Duodenal mucosa (tissue), 2 donors: ENCODE data around the gene CHCHD6.

Experiments used
- H3K27ac ChIP-seq: one replicate; pipeline ENCODE4 v1.7.0; 2013; ENCODE audit warnings: low read depth, low read length
- H3K27me3 ChIP-seq, 2 donors: one replicate each; pipeline ENCODE4 v1.7.0; 2013; ENCODE audit warnings: low read length in 2 of 2, control low read depth in 1 of 2; ENCODE audit not compliant: insufficient read depth in 2 of 2, control insufficient read depth in 1 of 2
- H3K36me3 ChIP-seq, 2 donors: one replicate each; pipeline ENCODE4 v1.7.0; 2013; ENCODE audit warnings: low read length in 2 of 2, control low read depth in 1 of 2; ENCODE audit not compliant: insufficient read depth in 2 of 2, control insufficient read depth in 1 of 2
- H3K4me1 ChIP-seq, 2 donors: one replicate each; pipeline ENCODE4 v1.7.0; 2013; ENCODE audit warnings: low read length in 2 of 2, control low read depth in 1 of 2; ENCODE audit not compliant: insufficient read depth in 2 of 2, control insufficient read depth in 1 of 2
- H3K4me3 ChIP-seq, 2 donors: one replicate each; pipeline ENCODE4 v1.7.0; 2013; ENCODE audit warnings: low read length in 2 of 2, low read depth in 1 of 2
- H3K9ac ChIP-seq, 2 donors: one replicate each; pipeline ENCODE4 v1.7.0; 2013; ENCODE audit warnings: low read length in 2 of 2, low read depth in 1 of 2
- H3K9me3 ChIP-seq, 2 donors: one replicate each; pipeline ENCODE4 v1.7.0; 2013; ENCODE audit warnings: low read length in 2 of 2, control low read depth in 1 of 2; ENCODE audit not compliant: control insufficient read depth in 1 of 2

CHCHD6 gene

DNA sequence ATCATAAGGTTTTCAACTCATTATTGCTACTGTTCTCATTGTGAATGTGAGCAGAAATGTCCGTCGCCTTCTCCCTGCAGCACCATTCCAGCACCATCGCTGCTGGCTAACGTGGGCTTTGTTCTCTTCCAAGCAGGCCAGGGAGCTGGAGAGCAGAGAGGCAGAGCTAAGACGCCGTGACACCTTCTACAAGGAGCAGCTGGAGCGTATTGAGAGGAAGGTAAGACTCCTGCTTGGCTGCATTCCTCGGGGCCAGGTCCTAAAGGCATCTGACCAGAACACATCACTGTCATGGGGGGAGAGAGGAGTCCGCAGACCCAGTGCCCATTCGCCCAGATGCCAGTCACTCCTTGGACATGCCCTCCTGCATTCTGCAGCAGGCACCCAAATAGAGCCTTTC lies 148.5 kb downstream of the CHCHD6 start:
- H3K4me1 ChIP-seq: no peaks in the 10 kb centered on the region
- no peaks in the 10 kb centered on the region for H3K27me3 ChIP-seq
- H3K9me3 ChIP-seq: no peaks in the 10 kb centered on the region
- H3K9ac ChIP-seq: no peak overlapping the region
- no peak overlapping the region for H3K27ac ChIP-seq
- H3K36me3 ChIP-seq: no peaks in the 10 kb centered on the region
- H3K4me3 ChIP-seq: no peak overlapping the region

GRCh38 chr3:126854666-126855065 lies 150.6 kb downstream of the CHCHD6 start:
- Histone ChIP-seq H3K9me3 (no peaks in the 10 kb centered on the region), H3K27ac (no peak overlapping the region), H3K36me3 (no peaks in the 10 kb centered on the region), H3K4me1 (no peaks in the 10 kb centered on the region), H3K4me3 (no peak overlapping the region), H3K9ac (no peak overlapping the region), H3K27me3 (no peaks in the 10 kb centered on the region)

DNA sequence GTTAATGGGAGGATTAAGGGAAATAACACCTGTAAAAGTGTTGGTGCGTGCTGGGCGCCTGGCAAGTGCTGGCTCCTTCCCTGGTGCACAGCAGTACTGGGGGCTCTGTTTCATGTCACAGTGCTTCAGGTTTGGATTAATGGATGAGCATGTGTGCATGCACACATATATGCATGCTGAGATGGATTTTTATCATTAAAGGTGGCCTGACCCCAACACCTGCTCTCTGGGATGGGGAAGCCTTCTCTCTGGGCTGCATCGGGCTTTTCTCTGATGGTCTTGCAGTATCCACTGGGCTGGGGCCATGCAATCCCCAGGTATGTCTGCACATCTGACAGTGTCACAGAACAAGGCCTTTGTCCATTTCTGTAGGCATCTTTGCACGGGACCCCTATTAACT lies 151.3 kb downstream of the CHCHD6 start:
- Histone ChIP-seq H3K36me3 (no peaks in the 10 kb centered on the region), H3K9ac (no peak overlapping the region), H3K4me3 (no peak overlapping the region), H3K27ac (no peak overlapping the region), H3K27me3 (no peaks in the 10 kb centered on the region), H3K4me1 (no peaks in the 10 kb centered on the region), H3K9me3 (no peaks in the 10 kb centered on the region)

- H3K27me3 ChIP-seq: no peaks in the 10 kb centered on the region
- no peak overlapping the region for H3K9ac ChIP-seq
- no peak overlapping the region for H3K4me3 ChIP-seq
- H3K36me3 ChIP-seq: no peaks in the 10 kb centered on the region
- no peaks in the 10 kb centered on the region for H3K9me3 ChIP-seq
- H3K27ac ChIP-seq: no peak overlapping the region
- H3K4me1 ChIP-seq: no peaks in the 10 kb centered on the region
These were observed 153.9 kb downstream of the CHCHD6 start for GRCh38 chr3:126857928-126858327.

GRCh38 chr3:126858401-126858800 lies 154.4 kb downstream of the CHCHD6 start:
- Histone ChIP-seq H3K27me3 (no peaks in the 10 kb centered on the region), H3K4me3 (no peak overlapping the region), H3K9me3 (no peaks in the 10 kb centered on the region), H3K9ac (no peak overlapping the region), H3K27ac (no peak overlapping the region), H3K36me3 (no peaks in the 10 kb centered on the region), H3K4me1 (no peaks in the 10 kb centered on the region)

DNA sequence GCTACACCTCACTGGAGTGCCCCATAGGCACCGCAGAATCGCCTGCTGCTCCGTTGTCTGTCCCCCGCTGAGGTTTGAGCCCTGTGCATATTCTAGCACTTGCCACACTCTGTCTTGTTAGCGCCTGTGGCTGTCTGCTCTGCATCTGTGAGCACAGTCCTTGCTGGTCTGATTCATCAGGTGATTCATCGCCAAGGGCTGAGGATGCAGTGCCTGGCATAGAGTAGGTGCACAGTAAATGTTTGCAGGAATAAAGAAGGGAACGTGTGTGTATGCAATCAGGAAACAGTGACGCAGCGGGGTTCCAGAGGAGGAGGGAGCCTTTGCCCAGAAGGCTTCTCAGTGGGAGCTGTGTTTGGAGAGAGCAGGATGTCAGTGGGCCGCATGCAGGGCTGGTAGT lies 154.8 kb downstream of the CHCHD6 start:
- H3K27ac ChIP-seq: no peak overlapping the region
- H3K9ac ChIP-seq: no peak overlapping the region
- no peaks in the 10 kb centered on the region for H3K27me3 ChIP-seq
- H3K4me1 ChIP-seq: no peaks in the 10 kb centered on the region
- no peaks in the 10 kb centered on the region for H3K9me3 ChIP-seq
- no peak overlapping the region for H3K4me3 ChIP-seq
- no peaks in the 10 kb centered on the region for H3K36me3 ChIP-seq

- H3K4me3 ChIP-seq: no peak overlapping the region
- no peak overlapping the region for H3K9ac ChIP-seq
- no peaks in the 10 kb centered on the region for H3K9me3 ChIP-seq
- H3K27ac ChIP-seq: no peak overlapping the region
- no peaks in the 10 kb centered on the region for H3K27me3 ChIP-seq
- H3K36me3 ChIP-seq: no peaks in the 10 kb centered on the region
- no peaks in the 10 kb centered on the region for H3K4me1 ChIP-seq
These were observed 155.6 kb downstream of the CHCHD6 start for GRCh38 chr3:126859415-126860246.

- Histone ChIP-seq H3K9ac (no peak overlapping the region), H3K4me3 (no peak overlapping the region), H3K27me3 (no peaks in the 10 kb centered on the region), H3K9me3 (no peaks in the 10 kb centered on the region), H3K4me1 (no peaks in the 10 kb centered on the region), H3K36me3 (no peaks in the 10 kb centered on the region), H3K27ac (no peak overlapping the region)
These were observed 161.7 kb downstream of the CHCHD6 start for GRCh38 chr3:126865736-126866135.

DNA sequence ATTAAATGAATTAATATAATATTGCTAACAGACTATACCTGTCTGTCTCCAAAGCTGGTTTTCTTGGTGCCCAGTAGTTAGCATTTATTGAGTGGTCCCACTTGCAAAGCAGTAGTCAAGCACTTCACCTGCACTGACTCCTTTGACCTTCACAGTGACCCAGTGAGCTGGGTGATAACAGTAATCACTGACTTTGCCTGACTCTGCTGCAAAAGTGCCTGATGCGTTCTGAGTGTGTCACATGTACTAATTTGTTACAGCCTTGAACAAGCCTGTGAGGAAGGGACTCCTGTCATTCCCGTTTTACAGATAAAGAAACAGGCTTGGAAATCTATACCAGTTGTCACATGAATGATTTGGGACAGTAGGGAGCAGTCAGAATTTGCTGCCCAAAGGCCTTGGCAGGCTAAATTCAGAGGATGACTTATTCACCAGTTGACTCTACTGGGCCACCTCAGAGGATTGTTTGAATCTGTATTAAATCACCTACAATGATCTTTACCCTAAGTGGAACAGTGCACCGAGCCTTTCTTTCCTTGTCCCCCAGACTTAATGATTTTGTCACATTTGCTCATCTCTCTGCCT lies 162.2 kb downstream of the CHCHD6 start:
- Histone ChIP-seq H3K9me3 (no peaks in the 10 kb centered on the region), H3K36me3 (no peaks in the 10 kb centered on the region), H3K27me3 (no peaks in the 10 kb centered on the region), H3K27ac (no peak overlapping the region), H3K4me3 (no peak overlapping the region), H3K4me1 (no peaks in the 10 kb centered on the region), H3K9ac (no peak overlapping the region)

GRCh38 chr3:126867190-126867862 lies 163.3 kb downstream of the CHCHD6 start:
- H3K27me3 ChIP-seq: no peaks in the 10 kb centered on the region
- no peak overlapping the region for H3K27ac ChIP-seq
- H3K36me3 ChIP-seq: no peaks in the 10 kb centered on the region
- H3K4me1 ChIP-seq: no peaks in the 10 kb centered on the region
- H3K9me3 ChIP-seq: no peaks in the 10 kb centered on the region
- no peak overlapping the region for H3K9ac ChIP-seq
- H3K4me3 ChIP-seq: no peak overlapping the region
